Ovary (tissue), 9 donors: ENCODE data around the gene CCN2. TPM values are rescaled to one million over a fixed set of nuclear protein-coding genes. Genes with fewer than 3 reads are reported as not detected.

Source experiments
- DNase-seq, 5 donors: peaks; one replicate each; pipeline ENCODE4 v3.0.0-alpha.2; 2019 to 2020
- H3K27ac ChIP-seq, 2 donors: fragments of 200-600 bp; one replicate each; pipeline versions ENCODE4 v1.5.1 to v1.8.0; 2019 to 2022
- H3K27me3 ChIP-seq: fragments of 200-600 bp; one replicate; pipeline ENCODE4 v1.8.0; 2022
- H3K36me3 ChIP-seq: fragments of 200-600 bp; sonication (generic); one replicate; pipeline ENCODE4 v1.5.1; 2019
- H3K4me1 ChIP-seq: one replicate; pipeline ENCODE4 v1.8.1; 2013; ENCODE audit warnings: mild to moderate bottlenecking, moderate library complexity; ENCODE audit not compliant: insufficient read depth
- H3K4me3 ChIP-seq: fragments of 200-600 bp; sonication (generic); one replicate; pipeline ENCODE4 v1.5.1; 2017
- H3K9me3 ChIP-seq, 2 donors: fragments of 200-600 bp in 1 of 2; sonication (generic) in 1 of 2; one replicate each; pipeline versions ENCODE4 v1.5.1 to v1.8.1; 2013 to 2019; ENCODE audit warnings: mild to moderate bottlenecking in 1 of 2, moderate library complexity in 1 of 2
- CTCF ChIP-seq, 3 donors: fragments of 450-650 bp in 2 of 3; fragments of 200-600 bp in 1 of 3; IDR thresholded peaks; one replicate each; pipeline versions ENCODE4 v1.5.1 to v1.8.0; 2016 to 2022; ENCODE audit warnings: antibody characterized with exemption in 3 of 3, mild to moderate bottlenecking in 1 of 3
- EP300 ChIP-seq: sonication (generic); formaldehyde crosslinking; IDR thresholded peaks from one replicate; pipeline ENCODE4 v1.6.1; 2017; ENCODE audit warnings: antibody characterized with exemption
- POLR2A ChIP-seq: fragments of 450-650 bp; IDR thresholded peaks from one replicate; pipeline ENCODE4 v1.6.1; 2017; ENCODE audit warnings: antibody characterized with exemption, mild to moderate bottlenecking, moderate library complexity
- WGBS, 3 donors: extraction: QIAGEN DNeasy Blood & Tissue Kit in 1 of 3; methylation state at CpG; one replicate each; pipeline versions ENCODE4 v1.1.5 to v1.1.7; 2013 to 2017; 5-methylcytosine and 5-hydroxymethylcytosine counted together
- intact Hi-C, 4 donors: fragments of 100-400 bp; cut with DNase I; formaldehyde crosslinking; loops; one replicate each; pipeline versions ENCODE4 v1.11.0 to v1.15.1; 2022 to 2023
- polyA plus RNA-seq, 2 donors: library from polyadenylated mRNA; stranded (reverse); fragments of 200-250 nt in 1 of 2; fragments of 350-450 nt in 1 of 2; fragmentation: Illumina TruSeq in 1 of 2; extraction: RNeasy Lipid Tissue Mini Kit (QIAGEN cat#74804) in 1 of 2; gene quantifications; one replicate each; pipeline ENCODE4 v1.2.3, GENCODE V29; 2013 to 2014
- total RNA-seq, 7 donors: library from RNA; depleted of rRNA in 2 of 7; stranded (reverse); fragments of >200 nt in 2 of 7; fragmentation: NEBNext Ultra II Directional in 3 of 7; extraction: Animal tissue kit (Norgen Biotek cat#: 25700) in 3 of 7; gene quantifications; one replicate each; pipeline versions ENCODE4 v1.1.0 to v1.2.4, GENCODE V29; 2016 to 2023
- donor health status: DM: no; HTN: no; CAD: no; lungs with moderate emphysema.
- donor health status: DM: no; HTN: no; CAD: no.
- donor health status: Bipolar disorder and iron deficiency.
- donor health status: DM: yes; HTN: yes; CAD: no.
- donor health status: DM: no; HTN: no; CAD: no.
- donor health status: DM: yes; HTN: yes; CAD: no.

Gene CCN2
- total and polyA plus RNA-seq, 9 donors = 18.3 to 191 (median 65.9) TPM

GRCh38 chr6:131970076-131970859 is 19.1 kb upstream of the CCN2 start:
- 92 to 96% (median 93%) methylated on average over 2 of the region's 2 CpGs for WGBS, 3 donors

GRCh38 chr6:131968656-131969055 is 17.5 kb upstream of the CCN2 start:
- intact Hi-C loops = no loop called here
- Histone ChIP-seq H3K4me3 (no peak overlapping the region), H3K36me3 (no peaks in the 10 kb centered on the region), H3K27ac (no peak overlapping the region), H3K27me3 (no peaks in the 10 kb centered on the region), H3K4me1 (no peaks in the 10 kb centered on the region), H3K9me3 (no peaks in the 10 kb centered on the region)
- no peak for TF ChIP-seq POLR2A
- TF ChIP-seq CTCF (IDR thresholded peaks at IDR 0.05) = no peak
- TF ChIP-seq EP300 = no peak
- no peak for DNase-seq
- 88 to 95% (median 94%) methylated on average over 5 of the region's 5 CpGs for WGBS, 3 donors

More at GRCh38 chr6:131970076-131970859, 19.1 kb upstream of the CCN2 start:
- no peak for TF ChIP-seq EP300
- TF ChIP-seq CTCF (IDR thresholded peaks at IDR 0.05) = no peak
- TF ChIP-seq POLR2A = no peak
- H3K36me3 ChIP-seq = no peaks in the 10 kb centered on the region
- no peak overlapping the region for H3K27ac ChIP-seq
- intact Hi-C loops = no loop called here
- no peak for DNase-seq
- no peaks in the 10 kb centered on the region for H3K9me3 ChIP-seq
- no peaks in the 10 kb centered on the region for H3K27me3 ChIP-seq
- H3K4me1 ChIP-seq = no peaks in the 10 kb centered on the region
- H3K4me3 ChIP-seq = no peak overlapping the region

GRCh38 chr6:131967948-131968347 is 16.8 kb upstream of the CCN2 start:
- Histone ChIP-seq H3K4me3 (no peak overlapping the region), H3K27ac (no peak overlapping the region), H3K4me1 (no peaks in the 10 kb centered on the region), H3K9me3 (no peaks in the 10 kb centered on the region), H3K36me3 (no peaks in the 10 kb centered on the region), H3K27me3 (no peaks in the 10 kb centered on the region)
- WGBS, 3 donors = 36 to 100% (median 95%) methylated on average over 1 of the region's 1 CpG
- intact Hi-C loops = no loop called here
- no peak for DNase-seq
- no peak for TF ChIP-seq EP300
- no peak for TF ChIP-seq POLR2A
- TF ChIP-seq CTCF (IDR thresholded peaks at IDR 0.05) = no peak

GRCh38 chr6:131966443-131966842 is 15.3 kb upstream of the CCN2 start:
- 91 to 95% (median 91%) methylated on average over 6 of the region's 6 CpGs for WGBS, 3 donors
- no peaks in the 10 kb centered on the region for H3K9me3 ChIP-seq
- H3K36me3 ChIP-seq = no peaks in the 10 kb centered on the region
- no peaks in the 10 kb centered on the region for H3K4me1 ChIP-seq
- no peaks in the 10 kb centered on the region for H3K27me3 ChIP-seq
- DNase-seq = no peak
- TF ChIP-seq EP300 (no peak), CTCF (IDR thresholded peaks at IDR 0.05) (no peak), POLR2A (no peak)
- intact Hi-C loops = no loop called here
- no peak overlapping the region for H3K27ac ChIP-seq
- no peak overlapping the region for H3K4me3 ChIP-seq
